GM06990 (cell line): ENCODE measurements around the gene ARHGEF12.

Source experiments
- DNase-seq: peaks from one replicate; pipeline ENCODE4 v3.0.0-alpha.2; 2011; ENCODE audit not compliant: insufficient read length; ENCODE audit errors: extremely low read depth
- H3K27me3 ChIP-seq: replicated peaks from 2 replicates; pipeline ENCODE4 v1.6.0; 2011; ENCODE audit warnings: low read length; ENCODE audit not compliant: control insufficient read depth, insufficient read depth
- H3K36me3 ChIP-seq: 2 replicates; pipeline ENCODE4 v1.5.1; 2011; ENCODE audit warnings: low read length; ENCODE audit not compliant: control insufficient read depth, insufficient read depth
- H3K4me3 ChIP-seq: replicated peaks from 2 replicates; pipeline ENCODE4 v1.5.1; 2011; ENCODE audit warnings: low read depth, mild to moderate bottlenecking, control low read depth, low read length
- TF ChIP-seq, protein P1 (sequence below): IDR thresholded peaks from 2 replicates; pipeline ENCODE4 v1.5.1; 2011; ENCODE audit warnings: low read length, control low read depth, mild to moderate bottlenecking, inconsistent platforms; ENCODE audit not compliant: insufficient read depth, poor library complexity, severe bottlenecking

The ARHGEF12 gene

DNA sequence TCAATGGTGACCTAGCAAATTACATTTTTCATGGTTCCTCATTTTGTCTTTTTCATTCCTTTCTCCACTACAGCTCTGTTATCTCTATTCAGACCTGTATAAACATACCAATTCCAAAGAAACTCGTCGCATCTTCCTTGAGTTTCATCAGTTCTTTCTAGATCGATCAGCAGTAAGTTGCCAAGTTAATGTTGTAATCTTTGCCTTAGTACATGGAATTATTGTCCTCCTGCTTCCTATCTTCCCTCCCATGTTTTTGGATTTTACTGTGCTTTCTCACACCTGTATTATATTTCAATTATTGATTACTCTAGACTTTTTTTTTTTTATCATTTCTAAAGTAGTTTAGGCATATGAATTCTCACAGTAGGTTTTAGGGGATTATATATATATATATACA is 105.8 kb downstream of the ARHGEF12 start:
- Histone ChIP-seq H3K36me3 (no peaks in the 10 kb centered on the region; the same call in none of the 2 replicates), H3K4me3 (no peak overlapping the region), H3K27me3 (no peaks in the 10 kb centered on the region)
- TF ChIP-seq, protein P1, sequence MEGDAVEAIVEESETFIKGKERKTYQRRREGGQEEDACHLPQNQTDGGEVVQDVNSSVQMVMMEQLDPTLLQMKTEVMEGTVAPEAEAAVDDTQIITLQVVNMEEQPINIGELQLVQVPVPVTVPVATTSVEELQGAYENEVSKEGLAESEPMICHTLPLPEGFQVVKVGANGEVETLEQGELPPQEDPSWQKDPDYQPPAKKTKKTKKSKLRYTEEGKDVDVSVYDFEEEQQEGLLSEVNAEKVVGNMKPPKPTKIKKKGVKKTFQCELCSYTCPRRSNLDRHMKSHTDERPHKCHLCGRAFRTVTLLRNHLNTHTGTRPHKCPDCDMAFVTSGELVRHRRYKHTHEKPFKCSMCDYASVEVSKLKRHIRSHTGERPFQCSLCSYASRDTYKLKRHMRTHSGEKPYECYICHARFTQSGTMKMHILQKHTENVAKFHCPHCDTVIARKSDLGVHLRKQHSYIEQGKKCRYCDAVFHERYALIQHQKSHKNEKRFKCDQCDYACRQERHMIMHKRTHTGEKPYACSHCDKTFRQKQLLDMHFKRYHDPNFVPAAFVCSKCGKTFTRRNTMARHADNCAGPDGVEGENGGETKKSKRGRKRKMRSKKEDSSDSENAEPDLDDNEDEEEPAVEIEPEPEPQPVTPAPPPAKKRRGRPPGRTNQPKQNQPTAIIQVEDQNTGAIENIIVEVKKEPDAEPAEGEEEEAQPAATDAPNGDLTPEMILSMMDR: no peak
- DNase-seq: no peak

DNA sequence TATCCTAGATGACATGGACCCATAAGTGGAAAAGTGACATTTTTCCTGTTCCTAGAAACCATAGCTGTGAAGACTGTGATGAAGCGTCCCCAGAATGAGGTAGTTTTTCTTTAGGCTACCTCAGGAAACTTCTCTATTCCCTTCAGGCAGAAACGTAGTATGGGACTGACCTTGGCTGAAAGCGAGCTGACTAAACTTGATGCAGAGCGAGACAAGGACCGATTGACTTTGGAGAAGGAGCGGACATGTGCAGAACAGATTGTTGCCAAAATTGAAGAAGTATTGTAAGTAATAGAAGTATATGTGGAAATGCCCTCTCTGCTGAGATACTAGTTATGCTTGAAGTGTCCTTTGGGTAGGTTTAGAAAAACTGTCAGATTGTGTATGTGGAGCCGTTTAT is 110.6 kb downstream of the ARHGEF12 start:
- DNase-seq: no peak
- TF ChIP-seq, protein P1: no peak
- H3K27me3 ChIP-seq: no peaks in the 10 kb centered on the region
- H3K36me3 ChIP-seq: peaks cover 2% of the 10 kb centered on the region
- H3K4me3 ChIP-seq: no peak overlapping the region

DNA sequence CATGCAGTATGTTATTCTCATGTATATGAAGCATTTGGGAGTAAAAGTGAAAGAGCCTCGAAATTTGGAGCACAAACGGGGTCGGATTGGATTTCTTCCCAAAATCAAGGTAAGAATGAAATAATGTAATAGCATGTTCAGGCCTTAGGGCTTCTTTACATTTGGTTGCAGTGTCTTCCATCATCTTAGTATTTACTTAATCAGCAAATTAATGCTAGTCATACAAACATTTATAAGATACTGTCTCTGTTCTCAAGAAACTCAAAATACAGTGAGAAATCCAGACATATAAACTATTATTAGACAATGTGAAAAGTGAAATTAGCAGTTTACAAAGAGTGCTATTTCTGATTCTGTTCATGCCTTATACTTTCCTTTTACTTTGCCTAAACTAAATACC is 112.0 kb downstream of the ARHGEF12 start:
- no peak overlapping the region for H3K4me3 ChIP-seq
- TF ChIP-seq, protein P1: no peak
- peaks cover 3% of the 10 kb centered on the region for H3K36me3 ChIP-seq
- no peak for DNase-seq
- H3K27me3 ChIP-seq: no peaks in the 10 kb centered on the region

DNA sequence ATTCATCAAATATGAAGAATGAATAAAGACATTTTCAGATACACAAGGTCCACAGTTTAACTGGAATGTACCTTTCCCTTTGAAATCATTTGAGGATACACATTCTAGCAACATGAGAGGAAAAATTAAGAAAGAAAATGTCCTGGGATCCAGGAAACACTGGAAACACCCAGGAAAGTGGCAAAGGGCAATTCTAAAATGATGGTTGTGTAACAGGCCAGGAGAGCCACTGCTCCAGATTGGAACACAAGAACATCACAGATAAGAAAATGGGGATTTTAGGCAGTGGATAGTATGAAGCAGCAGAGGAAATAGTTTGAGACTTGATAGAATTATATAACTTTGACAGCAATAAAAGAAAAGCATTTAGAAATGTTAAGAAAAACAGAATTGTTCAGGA is 119.3 kb downstream of the ARHGEF12 start:
- H3K4me3 ChIP-seq: no peak overlapping the region
- H3K27me3 ChIP-seq: no peaks in the 10 kb centered on the region
- TF ChIP-seq, protein P1: no peak
- DNase-seq: no peak
- peaks cover 5% of the 10 kb centered on the region for H3K36me3 ChIP-seq

DNA sequence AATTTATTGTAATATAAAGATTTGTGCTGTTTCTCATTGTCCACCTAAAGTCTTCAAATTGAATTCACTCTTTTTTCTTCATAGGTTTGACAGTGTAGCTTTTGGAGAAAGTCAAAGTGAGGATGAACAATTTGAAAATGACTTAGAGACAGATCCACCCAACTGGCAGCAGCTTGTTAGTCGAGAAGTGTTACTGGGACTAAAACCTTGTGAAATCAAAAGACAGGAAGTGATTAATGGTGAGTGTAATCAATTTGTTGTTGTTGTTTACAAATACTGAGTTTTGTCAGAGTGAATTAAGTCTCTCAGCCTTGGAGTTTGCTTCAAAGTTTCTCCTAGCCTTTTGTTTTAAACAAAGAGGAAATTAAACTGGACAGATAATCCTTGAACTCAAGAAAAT is 121.8 kb downstream of the ARHGEF12 start:
- DNase-seq: no peak
- Histone ChIP-seq H3K27me3 (no peaks in the 10 kb centered on the region), H3K36me3 (peaks cover 2% of the 10 kb centered on the region), H3K4me3 (no peak overlapping the region)
- TF ChIP-seq, protein P1: no peak

DNA sequence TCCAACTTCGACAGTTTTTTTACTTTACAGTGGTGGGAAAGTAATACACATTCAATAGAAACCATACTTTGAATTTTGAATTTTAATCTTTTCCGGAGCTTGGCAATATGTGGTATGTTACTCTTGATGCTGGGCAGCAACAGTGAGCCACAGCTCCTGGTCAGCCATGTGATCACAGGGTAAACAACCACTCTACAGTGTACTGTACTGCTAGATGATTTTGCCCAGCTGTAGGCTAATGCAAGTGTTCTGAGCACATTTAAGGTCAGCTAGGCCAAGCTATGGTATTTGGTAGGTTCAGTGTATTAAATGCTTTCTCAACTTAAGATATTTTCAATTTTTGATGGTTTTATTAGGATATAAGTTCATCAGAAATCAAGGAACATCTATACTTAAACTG is 126.6 kb downstream of the ARHGEF12 start:
- TF ChIP-seq, protein P1: no peak
- no peak for DNase-seq
- H3K4me3 ChIP-seq: no peak overlapping the region
- no peaks in the 10 kb centered on the region for H3K27me3 ChIP-seq
- H3K36me3 ChIP-seq: peaks cover 1% of the 10 kb centered on the region
